GM12878 (cell line): ENCODE measurements around the gene AP3M1. TPM values are rescaled to one million over a fixed set of nuclear protein-coding genes. Genes with fewer than 3 reads are reported as not detected.

Source experiments
- ATAC-seq: fragments of 200-7000 bp; cut with Tn5 transposase; 3 replicates; pipeline ENCODE4 v1.9.1; 2020; ENCODE audit warnings: mild to moderate bottlenecking, moderate library complexity
- BruUV-seq: library from RNA; stranded (reverse); fragments of 400-500 nt; replicated peaks from 2 replicates; lab custom pipeline; 2021; lab: Mats Ljungman, UMichigan
- CTCF ChIA-PET: fragments of 300-600 bp; sonication (Branson Sonifier 250); formaldehyde crosslinking; extraction: SDS; loops from one replicate; lab custom pipeline; 2021; ENCODE audit warnings: inconsistent platforms; lab: Yijun Ruan, JAX
- POLR2A ChIA-PET: fragments of 350-600 bp; formaldehyde crosslinking; extraction: SDS; loops from one replicate; lab custom pipeline; 2021; ENCODE audit warnings: inconsistent platforms; lab: Charles Lee
- RAD21 ChIA-PET: fragments of 300-600 bp; sonication (Branson Sonifier 250); formaldehyde crosslinking; loops from one replicate; lab custom pipeline; 2023; ENCODE audit warnings: antibody characterized with exemption; ENCODE audit not compliant: unreplicated experiment; lab: Charles Lee
- SMC1A ChIA-PET: fragments of 300-600 bp; sonication (Branson Sonifier 250); formaldehyde crosslinking; loops from one replicate; lab custom pipeline; 2023; ENCODE audit not compliant: unreplicated experiment, uncharacterized antibody; lab: Charles Lee
- DNase-seq: peaks from one replicate; pipeline ENCODE4 v3.0.0-alpha.2; 2011; ENCODE audit warnings: low read depth, low spot score
- FAIRE-seq: peaks from 3 replicates; lab custom pipeline; 2011; peaks lifted over from hg19 to GRCh38; lab: Jason Lieb, UNC
- H2AFZ ChIP-seq: 2 replicates; pipeline ENCODE4 v1.6.0; 2011; ENCODE audit warnings: low read depth, low read length, control low read depth; ENCODE audit not compliant: control insufficient read depth
- H3K27ac ChIP-seq: 2 replicates; pipeline ENCODE4 v1.5.1; 2011; ENCODE audit warnings: control low read depth; ENCODE audit not compliant: control insufficient read depth, insufficient read depth
- H3K27me3 ChIP-seq, 2 experiments: replicated peaks in 1 of 2; 2 replicates each; pipeline versions ENCODE4 v1.6.0 to v1.6.1; 2011; ENCODE audit warnings: low read length in 1 of 2; ENCODE audit not compliant: control insufficient read depth in 2 of 2, insufficient read depth in 2 of 2
- H3K36me3 ChIP-seq, 2 experiments: 2 replicates each; pipeline ENCODE4 v1.5.1; 2011; ENCODE audit warnings: low read length in 1 of 2; ENCODE audit not compliant: control insufficient read depth in 2 of 2, insufficient read depth in 2 of 2
- H3K4me1 ChIP-seq: 2 replicates; pipeline ENCODE4 v1.6.1; 2011; ENCODE audit warnings: mild to moderate bottlenecking, low read length, moderate library complexity, mixed read lengths; ENCODE audit not compliant: control insufficient read depth, insufficient read depth
- H3K4me2 ChIP-seq: 2 replicates; pipeline ENCODE4 v1.6.0; 2011; ENCODE audit warnings: control low read depth; ENCODE audit not compliant: control insufficient read depth, insufficient read depth
- H3K4me3 ChIP-seq: fragments of 200-600 bp; sonication (generic); 2 replicates; pipeline ENCODE4 v1.5.1; 2016
- H3K79me2 ChIP-seq: 2 replicates; pipeline ENCODE4 v1.6.0; 2011; ENCODE audit warnings: low read length; ENCODE audit not compliant: control insufficient read depth, insufficient read depth
- H3K9ac ChIP-seq: 2 replicates; pipeline ENCODE4 v1.8.0; 2011; ENCODE audit warnings: low read length, control low read depth, mixed read lengths; ENCODE audit not compliant: control insufficient read depth, insufficient read depth
- H3K9me3 ChIP-seq: replicated peaks from 3 replicates; pipeline ENCODE4 v1.5.1; 2011; ENCODE audit warnings: mild to moderate bottlenecking, low read length; ENCODE audit not compliant: control insufficient read depth, insufficient read depth
- H4K20me1 ChIP-seq: 2 replicates; pipeline ENCODE4 v1.6.0; 2011; ENCODE audit not compliant: control insufficient read depth, insufficient read depth
- CEBPB ChIP-seq, 2 experiments: fragments of 150-350 bp in 1 of 2; IDR thresholded peaks; 2 replicates each; pipeline ENCODE4 v1.6.1; 2012 to 2014; ENCODE audit warnings: low read depth in 2 of 2, low read length in 2 of 2, borderline replicate concordance in 1 of 2, inconsistent platforms in 1 of 2
- CREB1 ChIP-seq: IDR thresholded peaks from 2 replicates; pipeline ENCODE4 v1.6.1; 2012; ENCODE audit warnings: low read depth, mild to moderate bottlenecking, inconsistent platforms
- CUX1 ChIP-seq: IDR thresholded peaks from 2 replicates; pipeline ENCODE4 v1.6.1; 2012; ENCODE audit warnings: improper control_type of control experiment, low read depth, low read length; ENCODE audit not compliant: insufficient replicate concordance
- E2F8 ChIP-seq: fragments of 450-650 bp; IDR thresholded peaks from 2 replicates; pipeline ENCODE4 v1.6.1; 2018; ENCODE audit warnings: mild to moderate bottlenecking, low read depth, moderate library complexity; ENCODE audit not compliant: partially characterized antibody
- IKZF2 ChIP-seq, 2 experiments: fragments of 450-650 bp; IDR thresholded peaks; 2 replicates each; pipeline ENCODE4 v1.6.1; 2017; ENCODE audit warnings: mild to moderate bottlenecking in 2 of 2, moderate library complexity in 2 of 2
- MAX ChIP-seq: IDR thresholded peaks from 2 replicates; pipeline ENCODE4 v1.6.1; 2012; ENCODE audit warnings: low read depth, low read length, improper control_type of control experiment
- RFX5 ChIP-seq: IDR thresholded peaks from 2 replicates; pipeline ENCODE4 v1.6.1; 2011; ENCODE audit warnings: low read depth, low read length, improper control_type of control experiment
- TAF1 ChIP-seq: IDR thresholded peaks from 2 replicates; pipeline ENCODE4 v1.6.1; 2011; ENCODE audit warnings: mild to moderate bottlenecking, low read depth, low read length, borderline replicate concordance
- ZNF622 ChIP-seq: fragments of 450-650 bp; IDR thresholded peaks from 2 replicates; pipeline ENCODE4 v1.6.1; 2017; ENCODE audit warnings: mild to moderate bottlenecking, inconsistent platforms
- WGBS: methylation state at CpG from one replicate; pipeline ENCODE4 v1.1.6; 2016; ENCODE audit warnings: low lambda C conversion rate; ENCODE audit not compliant: insufficient replicate concordance, insufficient coverage; ENCODE audit errors: missing lambda C conversion rate; 5-methylcytosine and 5-hydroxymethylcytosine counted together
- in situ Hi-C: fragments of 300-500 bp; cut with MboI; formaldehyde crosslinking; loops from 9 replicates; pipeline ENCODE4 v1.14.3; 2018; ENCODE audit warnings: mixed read lengths
- intact Hi-C: fragments of 100-400 bp; cut with micrococcal nuclease; formaldehyde crosslinking; loops from one replicate; pipeline ENCODE4 v1.14.2; 2022; ENCODE audit not compliant: unreplicated experiment
- polyA plus RNA-seq, 11 experiments: library from polyadenylated mRNA; depleted of rRNA in 4 of 11; unstranded in 6 of 11; stranded (reverse) in 5 of 11; fragments of >200 nt; fragmentation: Nextera tagmentation in 4 of 11; fragmentation: Illumina TruSeq in 1 of 11; extraction: Ambion mirVana in 4 of 11; extraction: Trizol in 1 of 11; gene quantifications; 1 replicate in 1 of 11; 2 replicates in 10 of 11; pipeline versions ENCODE4 v1.2.1 to v1.2.3, GENCODE V29; 2011 to 2016; ENCODE audit warnings: inconsistent platforms in 2 of 11, missing spikeins in 2 of 11, low read depth in 1 of 11
- total RNA-seq, 4 experiments: library from RNA; depleted of rRNA in 3 of 4; stranded (reverse); fragments of >200 nt in 3 of 4; fragmentation: Illumina TruSeq in 1 of 4; extraction: Trizol in 1 of 4; gene quantifications; 2 replicates each; pipeline versions ENCODE4 v1.2.1 to v1.2.3, GENCODE V29; 2013 to 2021

The AP3M1 gene
- total and polyA plus RNA-seq, 10 of the 15 experiments (the other 5 are each of a cell fraction or from before 2014, with no cell fraction given), result 22.1 to 83.4 (median 47.7) TPM

GRCh38 chr10:74121368-74121767 is 29.3 kb downstream of the AP3M1 start:
- Histone ChIP-seq H3K36me3 (peaks cover 9 to 42% of the 10 kb centered on the region in 2 experiments), H3K9ac (no peak overlapping the region), H2AFZ (no peak overlapping the region)
- ChIA-PET RAD21 (no interaction called here), CTCF (interaction anchor here (0.8 to 3.4 kb wide), 8 partner anchors 8 to 235 kb away, joined by 3 to 23 read pairs (median 4); no protein-coding TSS in a partner anchor), POLR2A (interaction anchor here (0.5 to 1.2 kb wide), 3 partner anchors 14 to 630 kb away, joined by 3 read pairs; no protein-coding TSS in a partner anchor)
- DNase-seq, result no peak
- no peak for TF ChIP-seq RFX5
- TF ChIP-seq ZNF622, result no peak
- TF ChIP-seq E2F8, result no peak
- TF ChIP-seq CUX1, result no peak
- TF ChIP-seq MAX, result no peak
- TF ChIP-seq CEBPB (IDR thresholded peaks at IDR 0.05; ENCODE audit: borderline replicate concordance in 1 of 2, low read depth in 2 of 2, low read length in 2 of 2), result no peak
- TF ChIP-seq CREB1, result no peak
- no peak for TF ChIP-seq TAF1
- no peak for TF ChIP-seq IKZF2 (IDR thresholded peaks at IDR 0.05)
- TF ChIP-seq, all 136 proteins: peak for 0
- WGBS, result 94% methylated on average over 1 of the region's 1 CpG
- ATAC-seq (no peak), FAIRE-seq (no peak)
- H3K27ac ChIP-seq, result no peak overlapping the region
- no TSS peak for BruUV-seq
- SMC1A ChIA-PET, result interaction anchor here (1.3 to 3.8 kb wide), 3 partner anchors 12 to 234 kb away, joined by 3 to 23 read pairs (median 12); no protein-coding TSS in a partner anchor
- no peak overlapping the region for H3K4me3 ChIP-seq
- peaks cover 10% of the 10 kb centered on the region for H3K4me1 ChIP-seq
- no peaks in the 10 kb centered on the region for H3K79me2 ChIP-seq
- H3K9me3 ChIP-seq, result no peaks in the 10 kb centered on the region
- intact Hi-C loops, result loop anchor here (10.0 kb wide), 1 partner anchor 973 kb away; a partner anchor contains a TSS
- no peak overlapping the region for H3K4me2 ChIP-seq
- in situ Hi-C loops, result no loop called here
- H3K27me3 ChIP-seq, result no peaks in the 10 kb centered on the region
- H4K20me1 ChIP-seq, result no peaks in the 10 kb centered on the region
